Non-pigmented ciliary epithelial cell (primary cell): ENCODE results near the gene LIX1L.

Experiments used
- DNase-seq: peaks from one replicate; pipeline ENCODE4 v3.0.0-alpha.2; 2010; ENCODE audit warnings: low read depth

The LIX1L gene

GRCh38 chr1:145985502-145986439 is 28.0 kb upstream of the LIX1L start:
- no peak for DNase-seq

DNA sequence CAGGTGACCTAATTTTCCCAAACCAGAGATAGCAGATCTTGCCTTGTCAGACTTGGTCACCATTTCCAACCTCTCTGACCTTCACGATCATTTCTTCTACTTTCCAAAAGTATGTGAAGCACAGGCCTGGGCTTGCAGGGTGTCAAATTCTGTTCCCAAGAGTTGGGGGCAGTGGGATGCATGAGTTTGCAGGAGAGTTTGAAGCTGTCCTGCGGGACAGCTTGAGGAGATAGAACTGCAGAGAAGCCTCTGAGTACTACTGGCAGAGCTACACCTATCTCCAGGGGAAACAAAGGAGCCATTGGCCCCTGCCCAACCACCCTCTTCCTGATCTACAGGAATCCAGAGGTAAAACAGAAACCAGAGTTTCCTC is 27.3 kb upstream of the LIX1L start:
- DNase-seq: no peak

- DNase-seq: no peak
These were observed 26.4 kb upstream of the LIX1L start for GRCh38 chr1:145983960-145984830.

DNA sequence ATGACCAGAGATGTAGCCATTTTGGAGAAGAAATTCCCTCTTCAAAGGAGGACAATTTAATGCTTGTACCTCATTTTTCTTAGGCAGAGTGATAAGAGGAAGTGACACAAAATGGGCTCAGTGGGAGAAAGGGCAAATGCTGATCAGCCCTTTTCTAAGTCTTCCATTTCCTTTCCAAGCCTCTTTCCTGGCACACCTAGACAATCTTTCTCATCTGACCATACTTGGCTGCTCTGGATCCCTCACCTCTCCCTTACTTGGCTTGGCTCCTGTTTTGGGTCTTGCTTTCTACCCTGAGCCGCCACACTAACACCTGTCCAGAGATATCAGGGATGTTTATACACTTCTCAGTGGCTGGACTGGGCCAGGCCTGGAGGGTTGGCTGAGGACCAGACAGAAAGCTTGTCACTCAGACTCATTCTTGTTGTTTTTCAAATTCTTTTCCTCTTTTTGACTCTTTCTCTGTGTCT is 25.4 kb upstream of the LIX1L start:
- no peak for DNase-seq

DNA sequence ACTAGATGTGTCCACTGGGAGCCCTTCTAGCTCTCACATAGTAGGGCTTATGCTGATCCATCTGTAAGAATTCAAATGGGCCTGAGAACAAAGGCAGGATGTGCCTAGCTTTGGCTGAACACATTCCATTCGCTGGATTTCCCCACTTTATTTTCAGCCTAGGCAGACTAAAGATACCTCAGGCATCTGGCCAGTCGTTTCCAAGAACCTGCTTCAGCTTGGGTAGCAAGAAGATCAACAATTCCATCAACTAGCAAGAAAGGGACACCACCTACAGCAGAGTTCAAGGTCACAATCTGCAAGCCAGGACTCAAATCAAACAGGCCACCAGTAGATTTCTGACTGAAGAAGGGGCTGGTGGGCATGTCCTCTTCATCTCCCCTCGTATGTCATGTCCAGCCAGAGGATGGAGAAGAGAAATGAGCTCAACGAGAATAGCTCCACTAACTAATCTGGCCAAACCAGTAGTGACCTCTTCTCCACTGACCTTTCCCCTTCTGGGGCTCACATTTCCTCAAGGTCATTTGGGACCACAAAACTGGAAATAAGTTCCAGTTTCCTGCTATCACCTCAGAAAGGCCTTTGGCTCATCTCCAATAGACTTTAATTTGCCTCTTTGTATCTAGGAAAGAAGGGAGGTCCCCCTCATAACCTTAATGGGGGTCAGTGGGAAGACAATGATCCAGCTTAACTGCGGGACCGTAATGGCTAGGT is 24.4 kb upstream of the LIX1L start:
- DNase-seq: no peak

GRCh38 chr1:145980457-145980994 is 22.7 kb upstream of the LIX1L start:
- DNase-seq: no peak

DNA sequence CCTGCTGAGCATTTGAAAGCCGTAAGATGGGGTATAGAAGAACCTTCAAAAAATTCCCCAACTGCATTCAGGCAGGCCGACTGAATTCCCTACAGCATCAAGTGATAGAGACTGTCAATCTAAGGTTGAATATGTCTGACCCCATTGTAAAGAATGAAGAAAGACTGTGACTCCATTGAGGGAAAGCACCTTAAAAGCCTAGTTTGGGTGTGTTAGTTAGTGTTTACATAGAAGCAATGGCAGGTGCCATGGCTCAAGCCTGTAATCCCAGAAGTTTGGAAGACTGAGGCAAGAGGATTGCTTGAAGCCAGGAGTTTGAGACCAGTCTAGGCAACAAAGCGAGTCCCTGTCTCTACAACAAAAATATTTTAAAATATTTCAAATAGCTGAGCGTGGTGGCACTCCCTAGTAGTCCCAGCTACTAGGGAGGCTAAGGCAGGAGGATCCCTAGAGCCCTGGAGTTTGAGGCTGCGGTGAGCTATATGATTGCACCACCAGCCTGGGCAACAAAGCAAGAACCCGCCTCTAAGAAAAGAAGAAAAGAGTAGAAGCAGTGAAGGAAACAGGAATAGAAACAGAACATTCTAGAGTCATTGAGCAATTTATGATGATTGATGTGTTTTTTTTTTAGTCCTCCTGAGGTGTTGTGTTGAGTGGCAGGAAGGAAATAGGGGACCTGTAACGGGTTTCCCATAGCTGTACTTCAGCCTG is 22.1 kb upstream of the LIX1L start:
- DNase-seq: no peak

GRCh38 chr1:145978854-145979745 is 21.3 kb upstream of the LIX1L start:
- peak; percentile 100 for DNase-seq

GRCh38 chr1:145978471-145978853 is 20.6 kb upstream of the LIX1L start:
- no peak for DNase-seq

DNA sequence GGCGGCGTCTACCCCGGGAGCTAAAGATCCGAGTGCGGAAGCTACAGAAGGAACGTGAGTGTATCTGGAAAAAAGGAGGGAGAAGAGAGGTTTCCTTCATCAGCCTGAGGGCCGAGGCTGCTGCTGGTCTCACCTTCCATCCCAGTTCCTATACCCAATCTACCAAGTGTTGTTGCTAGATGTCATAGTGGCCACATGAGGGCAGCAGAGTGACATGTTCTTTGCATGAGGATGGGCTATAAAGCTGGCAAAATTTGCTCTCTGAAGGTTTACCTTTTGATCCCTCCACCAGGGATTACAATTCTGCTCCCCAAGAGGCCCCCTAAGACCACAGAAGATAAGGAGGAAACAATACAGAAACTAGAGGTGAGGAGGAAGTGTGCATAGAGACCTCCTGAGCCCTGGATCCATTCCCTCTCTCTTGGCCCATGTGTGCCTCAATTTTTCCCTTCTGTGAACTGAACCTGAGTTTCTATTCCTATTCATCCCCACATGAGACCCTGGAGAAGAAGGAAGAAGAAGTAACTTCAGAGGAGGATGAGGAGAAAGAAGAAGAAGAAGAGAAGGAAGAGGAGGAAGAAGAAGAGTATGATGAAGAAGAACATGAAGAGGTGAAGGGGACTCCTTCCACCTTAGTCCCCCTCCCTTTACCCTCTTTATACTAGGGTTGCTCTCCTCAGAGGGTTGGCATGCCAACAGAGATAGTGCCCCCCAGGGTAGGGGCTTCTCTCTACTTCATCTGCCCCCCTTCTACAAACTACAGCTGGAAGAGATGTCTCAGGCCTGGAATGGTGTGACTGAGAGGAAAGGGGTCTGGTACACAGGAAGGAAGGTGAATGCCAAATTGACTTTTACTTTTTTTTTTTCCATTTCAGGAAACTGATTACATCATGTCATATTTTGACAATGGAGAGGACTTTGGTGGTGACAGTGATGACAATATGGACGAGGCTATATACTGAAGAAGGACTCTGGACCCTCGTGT is 20.0 kb upstream of the LIX1L start:
- peak; percentile 58 for DNase-seq

DNA sequence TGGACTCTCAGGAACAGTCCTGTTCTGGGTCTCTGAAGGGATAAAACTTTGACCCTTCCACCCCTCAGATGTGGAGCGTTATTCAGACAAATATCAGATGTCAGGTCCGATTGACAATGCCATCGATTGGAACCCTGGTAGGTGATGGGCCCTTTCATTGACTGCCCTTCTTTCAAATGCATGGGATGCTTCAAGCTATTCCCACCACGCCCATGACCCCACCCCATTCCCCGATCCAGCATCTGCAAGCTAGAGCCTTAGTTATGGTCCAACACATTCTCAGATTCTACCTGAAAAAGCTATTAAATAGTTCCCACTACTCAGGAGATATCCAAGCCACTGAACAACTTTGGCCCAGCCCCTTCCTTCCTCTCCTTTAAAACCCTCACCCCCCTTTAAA is 19.2 kb upstream of the LIX1L start:
- DNase-seq: no peak

- DNase-seq: no peak
These were observed 17.4 kb upstream of the LIX1L start for GRCh38 chr1:145975216-145975615.

DNA sequence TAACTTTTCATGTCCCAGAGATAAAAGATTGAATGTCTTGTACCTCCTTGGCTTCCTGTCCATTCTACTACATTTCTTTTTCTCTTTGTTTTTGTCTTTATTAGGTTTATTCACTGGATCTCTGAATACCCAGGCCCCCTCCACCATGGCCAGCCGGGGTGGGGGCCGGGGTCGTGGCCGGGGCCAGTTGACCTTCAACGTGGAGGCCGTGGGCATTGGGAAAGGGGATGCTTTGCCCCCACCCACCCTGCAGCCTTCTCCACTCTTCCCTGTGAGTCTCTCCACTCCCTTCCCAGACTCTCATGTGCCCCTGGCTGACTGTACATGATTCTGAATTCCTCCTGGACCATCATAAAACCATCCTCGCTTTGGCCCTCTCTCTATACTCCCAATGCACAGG is 16.9 kb upstream of the LIX1L start:
- DNase-seq: no peak

DNA sequence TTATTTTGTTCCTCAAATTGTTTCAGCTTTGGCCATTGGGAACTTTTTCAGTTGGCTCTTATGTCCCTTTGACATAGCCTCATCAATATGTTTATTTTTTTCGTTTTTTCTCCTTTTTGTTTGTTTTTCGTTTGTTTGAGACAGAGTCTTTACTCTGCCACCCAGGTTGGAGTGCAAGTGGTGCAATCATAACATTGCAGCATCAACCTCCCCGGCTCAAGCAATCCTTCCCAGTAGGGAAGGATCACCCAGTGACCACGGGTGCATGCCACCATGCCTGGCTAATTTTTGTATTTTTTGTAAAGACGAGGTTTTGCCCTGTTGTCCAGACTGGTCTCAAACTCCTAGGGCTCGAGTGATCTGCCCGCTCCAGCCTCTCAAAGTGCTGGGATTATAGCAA is 14.8 kb upstream of the LIX1L start:
- no peak for DNase-seq

DNA sequence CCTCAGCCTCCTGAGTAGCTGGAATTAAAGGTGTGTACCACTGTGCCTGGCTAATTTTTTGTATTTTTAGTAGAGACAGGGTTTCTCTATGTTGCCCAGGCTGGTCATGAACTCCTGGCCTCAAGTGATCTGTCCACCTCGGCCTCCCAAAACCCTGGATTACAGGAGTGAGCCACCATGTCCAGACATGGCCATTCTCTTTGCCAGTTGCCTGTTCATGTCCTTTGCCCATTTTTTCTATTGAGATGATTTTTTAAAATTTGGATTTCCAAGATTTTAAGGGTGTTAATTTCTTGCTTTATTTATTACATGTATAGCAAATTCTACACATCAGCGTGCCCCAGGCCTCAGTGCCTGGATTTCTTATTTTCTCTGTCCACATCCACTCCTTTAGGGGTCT is 9.5 kb upstream of the LIX1L start:
- DNase-seq: no peak

- no peak for DNase-seq
These were observed 7.4 kb upstream of the LIX1L start for GRCh38 chr1:145965119-145965744.

DNA sequence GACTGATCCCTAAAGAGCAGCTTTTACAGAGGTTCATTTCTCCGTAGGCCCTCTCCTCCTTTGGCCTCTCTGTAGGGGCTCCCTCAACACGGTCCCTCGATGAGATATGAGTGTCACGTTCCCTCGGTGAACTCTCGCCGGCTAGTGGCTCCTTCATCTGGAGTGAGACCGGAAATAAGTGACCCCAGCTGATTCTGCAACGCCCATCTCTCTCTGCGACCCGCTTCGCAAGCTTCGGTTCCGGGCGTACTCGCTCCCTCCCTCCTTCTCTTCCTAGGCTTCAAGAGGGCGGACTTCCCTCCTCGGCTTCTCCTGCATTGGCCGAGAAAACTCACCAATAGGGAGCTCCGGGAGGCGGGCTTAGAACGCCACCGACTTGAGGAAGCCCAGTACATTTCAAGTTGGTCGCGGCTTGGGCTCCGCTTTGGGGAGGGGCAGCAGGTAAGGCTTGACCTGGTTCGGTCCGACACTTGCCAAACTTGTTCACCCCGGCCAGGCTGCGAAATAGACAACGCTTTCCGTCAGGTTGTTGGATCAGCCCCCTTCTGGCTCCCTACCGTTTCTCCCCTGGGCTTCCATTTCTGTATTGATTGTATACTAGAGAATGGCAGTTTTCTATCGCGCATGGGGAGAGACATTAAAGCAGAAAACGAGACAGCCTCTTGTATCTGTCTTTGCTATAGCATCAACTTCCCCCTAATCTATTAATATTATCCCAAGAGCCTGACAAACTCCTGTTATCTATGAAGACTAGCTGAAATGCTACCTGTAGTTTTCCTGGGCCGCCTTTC is 6.7 kb upstream of the LIX1L start, which contains the start of the genes ANKRD34A and POLR3GL:
Gene ANKRD34A (minus strand): TSS at position 248 of the 791 bp plus-strand sequence. CDS start 2,816 bp downstream, outside the sequence.
Gene POLR3GL (plus strand): TSS at position 363 of the 791 bp plus-strand sequence. CDS start 10,176 bp downstream, outside the sequence.
- DNase-seq: peak; percentile 80
